ENCODE measurements around the gene SLC7A8.

Gene SLC7A8

DNA sequence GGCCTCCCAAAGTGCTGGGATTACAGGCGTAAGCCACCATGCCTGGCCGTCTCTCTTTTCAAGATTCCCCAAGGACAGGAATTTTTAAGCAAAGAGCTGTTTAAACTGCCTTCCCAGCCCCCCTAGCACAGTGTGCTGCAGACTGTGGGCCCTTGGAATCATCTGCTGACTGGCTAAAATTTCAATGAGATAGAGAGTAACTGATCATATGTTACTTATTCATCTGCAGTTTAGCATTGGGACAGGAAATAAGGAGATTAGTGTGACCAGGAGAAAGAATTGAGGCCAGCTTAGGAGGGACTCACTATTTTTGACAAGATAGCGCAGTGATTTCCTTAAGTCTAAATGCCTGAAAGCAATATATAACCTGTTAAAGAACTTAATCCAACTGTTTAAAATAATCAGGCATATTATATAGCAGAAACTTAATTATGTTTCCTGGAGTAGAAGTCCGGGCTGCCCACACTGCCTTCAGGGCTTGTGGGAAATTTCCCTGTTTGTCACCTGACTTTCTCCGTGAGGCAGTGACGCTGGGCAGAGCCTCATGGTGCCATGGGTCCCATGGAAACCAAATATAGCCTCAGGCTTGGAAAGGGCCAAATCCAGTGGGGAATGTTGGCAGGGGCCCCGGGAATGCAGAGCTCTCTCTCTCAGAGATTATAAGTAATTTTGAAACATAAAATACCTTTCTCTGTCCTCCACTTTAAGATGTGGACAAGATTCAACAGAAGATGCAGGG lies 41.6 kb downstream of the SLC7A8 start:
- in situ Hi-C loops (cut with HindIII; ENCODE audit: low pct_ligation_motif_present, low pct_unique_long_range_greater_than_20kb, low sequenced_read_pairs), result no loop called here
- DNase-seq, result no peak

- in situ Hi-C loops (cut with HindIII; ENCODE audit: low pct_ligation_motif_present, low pct_unique_long_range_greater_than_20kb, low sequenced_read_pairs), result no loop called here
- no peak for DNase-seq
Measured at GRCh38 chr14:23140371-23140770, 43.1 kb downstream of the SLC7A8 start.

DNA sequence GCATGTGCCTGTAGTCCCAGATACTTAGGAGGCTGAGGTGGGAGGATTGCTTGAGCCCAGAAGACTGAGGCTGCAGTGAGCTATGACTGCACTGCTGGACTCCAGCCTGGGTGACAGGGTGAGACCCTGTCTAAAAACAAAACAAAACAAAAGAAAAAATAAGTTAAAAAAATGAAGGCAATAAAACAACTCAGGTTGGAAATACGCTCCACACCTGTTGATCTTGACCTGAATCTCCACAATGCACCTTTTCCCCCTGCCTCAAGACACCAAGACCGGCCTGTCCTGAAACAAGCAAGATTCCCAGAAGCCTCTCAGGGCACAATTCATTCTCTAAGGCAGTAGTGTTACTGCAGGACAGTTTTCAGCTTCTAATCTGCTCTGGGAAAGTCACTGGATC lies 43.6 kb downstream of the SLC7A8 start:
- in situ Hi-C loops (cut with HindIII; ENCODE audit: low pct_ligation_motif_present, low pct_unique_long_range_greater_than_20kb, low sequenced_read_pairs), result no loop called here

DNA sequence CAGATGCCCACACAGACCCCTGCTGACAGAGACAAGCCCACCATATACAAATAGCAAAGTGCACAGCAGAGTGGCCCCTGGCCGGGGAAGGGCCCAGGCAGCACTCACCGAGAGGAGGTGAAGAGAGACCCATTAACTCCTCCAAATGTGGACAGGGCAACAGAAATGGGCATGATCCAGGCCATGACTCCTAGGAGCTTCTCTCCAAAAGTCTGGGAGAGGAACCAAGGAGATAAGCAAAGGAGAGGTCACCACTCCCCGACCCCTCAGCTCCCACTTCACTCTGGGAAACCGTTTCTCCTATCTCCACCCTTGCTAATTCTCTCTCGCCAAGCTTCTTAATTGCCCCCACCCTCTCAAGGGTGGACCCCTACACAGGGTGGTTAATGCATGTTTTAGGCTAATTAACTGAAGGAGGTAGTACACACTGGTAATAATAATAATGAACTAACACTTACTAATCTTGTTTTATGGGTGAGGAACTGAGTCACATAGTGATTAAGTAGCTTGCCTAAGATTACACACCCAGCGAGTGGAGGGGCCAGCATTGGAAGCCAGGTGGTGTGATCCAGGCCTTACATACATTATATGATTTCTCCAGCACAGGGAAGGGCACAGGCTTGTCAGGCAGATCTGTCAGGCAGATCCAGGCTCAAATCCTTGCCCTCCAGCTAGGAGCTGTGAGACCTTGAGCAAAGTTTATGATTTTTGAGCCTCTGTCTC lies 45.5 kb downstream of the SLC7A8 start:
- no peak for DNase-seq
- in situ Hi-C loops (cut with HindIII; ENCODE audit: low pct_ligation_motif_present, low pct_unique_long_range_greater_than_20kb, low sequenced_read_pairs), result no loop called here

More for the DNA sequence above, 43.6 kb downstream of the SLC7A8 start:
- DNase-seq, result no peak

GRCh38 chr14:23137192-23137812 lies 46.2 kb downstream of the SLC7A8 start:
- in situ Hi-C loops (cut with HindIII; ENCODE audit: low pct_ligation_motif_present, low pct_unique_long_range_greater_than_20kb, low sequenced_read_pairs), result no loop called here
- DNase-seq, result no peak

GRCh38 chr14:23136566-23137133 lies 46.8 kb downstream of the SLC7A8 start:
- in situ Hi-C loops (cut with HindIII; ENCODE audit: low pct_ligation_motif_present, low pct_unique_long_range_greater_than_20kb, low sequenced_read_pairs), result no loop called here
- DNase-seq, result no peak

- in situ Hi-C loops (cut with HindIII; ENCODE audit: low pct_ligation_motif_present, low pct_unique_long_range_greater_than_20kb, low sequenced_read_pairs), result no loop called here
- no peak for DNase-seq
Measured at GRCh38 chr14:23132970-23133369, 50.5 kb downstream of the SLC7A8 start.

DNA sequence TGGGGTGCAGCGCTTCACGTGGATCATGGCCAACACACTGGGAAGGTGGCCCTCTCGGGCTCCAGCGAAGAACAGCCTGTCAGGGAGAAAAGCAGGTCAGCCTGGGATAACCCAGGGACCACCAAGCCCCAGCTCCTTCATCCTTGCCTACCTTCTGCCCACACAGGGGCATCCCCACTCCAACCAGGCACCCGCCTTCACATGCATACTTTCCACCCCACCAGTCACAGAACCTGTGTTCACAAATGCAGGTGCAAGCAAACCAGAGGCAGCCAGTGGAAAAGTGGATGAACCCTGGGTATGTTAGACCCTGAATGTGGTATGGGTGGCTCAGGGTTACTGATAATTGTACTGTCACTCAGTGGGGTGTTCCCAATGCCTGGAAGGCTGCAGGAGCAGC lies 52.0 kb downstream of the SLC7A8 start:
- DNase-seq, result no peak
- in situ Hi-C loops (cut with HindIII; ENCODE audit: low pct_ligation_motif_present, low pct_unique_long_range_greater_than_20kb, low sequenced_read_pairs), result no loop called here

DNA sequence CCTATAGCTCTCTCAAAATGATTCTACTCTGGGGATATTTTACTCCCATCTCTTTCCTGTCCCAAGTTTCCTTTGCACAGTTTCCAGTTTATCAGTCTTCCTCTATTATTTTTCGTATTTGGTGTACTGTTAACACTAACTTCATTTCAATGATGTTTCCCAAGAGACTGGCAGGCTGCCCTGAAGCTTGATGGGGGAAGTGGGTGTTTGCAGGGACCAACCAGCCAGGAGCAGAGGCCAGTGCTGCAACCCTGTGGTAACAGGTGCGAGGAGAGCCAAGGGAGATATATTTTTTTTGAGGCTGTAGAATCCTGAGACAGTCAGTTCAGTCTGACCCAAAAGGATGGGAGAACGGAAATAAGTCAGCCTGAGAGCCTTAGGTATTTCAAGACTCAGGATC lies 52.6 kb downstream of the SLC7A8 start:
- no peak for DNase-seq
- in situ Hi-C loops (cut with HindIII; ENCODE audit: low pct_ligation_motif_present, low pct_unique_long_range_greater_than_20kb, low sequenced_read_pairs), result no loop called here

GRCh38 chr14:23129759-23130316 lies 53.6 kb downstream of the SLC7A8 start:
- in situ Hi-C loops (cut with HindIII; ENCODE audit: low pct_ligation_motif_present, low pct_unique_long_range_greater_than_20kb, low sequenced_read_pairs), result no loop called here
- no peak for DNase-seq

DNA sequence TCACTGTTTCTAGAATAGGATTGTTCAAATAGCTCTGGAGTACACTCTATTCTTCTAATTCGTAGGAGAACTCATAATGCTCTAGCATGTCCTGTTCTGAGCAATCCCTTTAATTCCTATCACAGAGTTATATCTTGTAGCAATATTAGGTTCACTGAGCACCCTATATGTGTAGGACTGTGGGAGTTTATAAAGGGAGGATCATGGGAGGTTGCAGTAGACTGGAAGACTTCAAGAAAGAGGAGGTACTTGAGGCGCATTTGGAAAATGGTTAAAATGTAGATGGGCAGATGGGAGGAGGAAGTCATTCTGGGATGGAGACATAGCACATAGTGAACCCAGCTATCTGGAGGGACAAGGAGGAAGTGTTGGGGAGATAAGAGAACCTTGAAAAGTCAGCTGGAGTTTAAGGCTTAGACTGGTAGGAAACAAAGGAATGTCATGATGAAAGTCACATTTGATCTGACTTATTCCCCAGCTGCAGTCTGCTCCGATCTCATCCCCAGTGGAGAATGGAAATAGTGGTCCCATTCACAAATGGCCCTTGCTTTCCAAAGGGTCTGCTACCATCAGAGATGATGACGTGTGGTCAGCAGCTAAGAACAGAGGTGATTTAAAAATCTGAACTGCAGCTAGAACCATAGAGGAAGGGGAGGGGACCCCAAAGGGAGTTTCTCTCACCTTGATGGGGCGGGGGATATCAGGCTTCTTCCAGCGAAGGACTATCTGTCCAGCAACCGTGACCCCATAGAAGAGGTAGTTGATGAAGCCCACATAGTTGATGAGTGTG lies 54.3 kb downstream of the SLC7A8 start:
- no peak for DNase-seq
- in situ Hi-C loops (cut with HindIII; ENCODE audit: low pct_ligation_motif_present, low pct_unique_long_range_greater_than_20kb, low sequenced_read_pairs), result no loop called here

DNA sequence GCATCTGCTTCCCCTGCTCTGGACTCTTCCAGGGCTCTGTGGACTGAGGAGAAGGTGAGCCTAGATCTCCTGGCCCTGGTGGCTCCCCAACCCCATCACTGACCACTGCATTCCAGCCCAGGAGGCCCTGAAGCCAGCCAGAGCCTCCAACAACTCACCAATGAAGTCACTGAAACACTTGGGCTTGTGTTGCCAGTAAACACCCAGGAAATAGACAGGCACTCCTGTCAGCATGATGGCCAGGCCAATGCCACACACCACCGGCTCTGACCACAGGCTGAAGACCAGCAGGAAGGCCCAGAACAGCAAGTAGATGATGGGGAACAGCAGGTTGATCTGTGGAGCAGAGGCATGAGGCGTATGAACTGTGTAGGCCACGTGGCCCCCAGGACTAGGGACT lies 55.6 kb downstream of the SLC7A8 start:
- in situ Hi-C loops (cut with HindIII; ENCODE audit: low pct_ligation_motif_present, low pct_unique_long_range_greater_than_20kb, low sequenced_read_pairs), result no loop called here
- no peak for DNase-seq

DNA sequence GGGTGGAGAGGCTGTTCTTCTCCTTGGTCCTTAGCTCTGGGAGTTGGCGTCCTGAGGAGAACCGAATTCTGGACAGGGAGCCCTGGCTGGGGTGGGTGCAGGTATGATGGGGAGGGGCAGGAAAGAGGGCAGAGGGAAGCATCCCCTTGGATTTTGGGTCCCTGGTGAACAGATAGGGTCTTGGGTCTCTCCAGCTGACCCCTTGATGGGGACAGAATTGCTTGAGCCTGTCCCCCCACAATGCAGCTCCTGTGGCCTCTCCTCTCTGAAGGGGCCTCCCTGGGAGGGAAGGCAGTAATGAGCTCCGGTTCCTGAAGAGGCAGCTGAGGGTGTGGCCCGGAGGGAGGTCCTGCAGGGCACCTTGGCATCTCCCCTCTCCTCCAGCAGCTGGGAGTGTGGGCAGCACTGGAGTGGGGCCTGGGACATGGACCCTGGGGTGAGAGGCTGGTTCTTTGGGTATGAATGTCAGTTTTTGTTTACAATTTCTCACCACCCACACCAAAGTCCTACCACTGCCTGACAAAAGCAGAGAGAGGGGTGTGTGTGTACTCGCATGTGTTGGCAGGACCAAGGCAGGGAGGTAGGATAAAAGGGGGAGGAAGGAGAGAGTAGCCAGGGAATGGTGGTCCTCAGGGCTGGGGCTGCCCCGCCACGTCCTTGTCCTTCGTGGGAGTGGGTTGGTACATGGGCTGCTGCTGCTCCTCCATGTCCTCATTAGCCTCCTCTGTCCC lies 56.7 kb downstream of the SLC7A8 start:
- in situ Hi-C loops (cut with HindIII; ENCODE audit: low pct_ligation_motif_present, low pct_unique_long_range_greater_than_20kb, low sequenced_read_pairs), result no loop called here
- no peak for DNase-seq

- in situ Hi-C loops (cut with HindIII; ENCODE audit: low pct_ligation_motif_present, low pct_unique_long_range_greater_than_20kb, low sequenced_read_pairs), result no loop called here
- DNase-seq, result no peak
Measured at GRCh38 chr14:23125933-23126524, 57.4 kb downstream of the SLC7A8 start.

- in situ Hi-C loops (cut with HindIII; ENCODE audit: low pct_ligation_motif_present, low pct_unique_long_range_greater_than_20kb, low sequenced_read_pairs), result no loop called here
- no peak for DNase-seq
Measured at GRCh38 chr14:23125011-23125410, 58.4 kb downstream of the SLC7A8 start.

DNA sequence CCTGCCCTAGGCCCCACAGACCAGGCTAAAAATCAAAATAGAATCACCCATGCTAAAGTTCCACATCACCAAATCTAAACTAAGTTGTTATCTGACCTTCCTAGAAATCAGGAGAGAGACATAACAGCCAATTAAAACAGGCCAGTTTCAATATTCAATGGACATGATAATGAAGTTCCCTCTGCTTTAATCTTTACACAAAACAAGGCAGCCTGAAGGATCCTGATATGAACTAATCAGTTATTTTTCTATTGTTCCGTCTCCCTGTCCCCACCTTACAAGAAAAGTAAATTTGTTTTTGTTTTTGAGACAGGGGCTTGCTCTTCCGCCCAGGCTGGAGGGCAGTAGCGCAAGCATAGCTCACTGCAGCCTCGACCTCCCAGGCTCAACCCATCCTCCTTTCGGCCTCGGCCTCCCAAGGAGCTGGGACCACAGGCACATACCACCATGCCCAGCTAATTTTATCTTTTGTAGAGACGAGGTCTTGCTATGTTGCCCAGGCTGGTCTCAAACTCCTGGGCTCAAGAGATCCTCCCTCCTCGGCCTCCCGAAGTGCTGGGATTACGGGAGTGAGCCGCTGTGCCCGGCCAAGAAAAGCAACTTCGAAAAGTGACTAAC lies 59.0 kb downstream of the SLC7A8 start:
- DNase-seq, result no peak
- in situ Hi-C loops (cut with HindIII; ENCODE audit: low pct_ligation_motif_present, low pct_unique_long_range_greater_than_20kb, low sequenced_read_pairs), result no loop called here

DNA sequence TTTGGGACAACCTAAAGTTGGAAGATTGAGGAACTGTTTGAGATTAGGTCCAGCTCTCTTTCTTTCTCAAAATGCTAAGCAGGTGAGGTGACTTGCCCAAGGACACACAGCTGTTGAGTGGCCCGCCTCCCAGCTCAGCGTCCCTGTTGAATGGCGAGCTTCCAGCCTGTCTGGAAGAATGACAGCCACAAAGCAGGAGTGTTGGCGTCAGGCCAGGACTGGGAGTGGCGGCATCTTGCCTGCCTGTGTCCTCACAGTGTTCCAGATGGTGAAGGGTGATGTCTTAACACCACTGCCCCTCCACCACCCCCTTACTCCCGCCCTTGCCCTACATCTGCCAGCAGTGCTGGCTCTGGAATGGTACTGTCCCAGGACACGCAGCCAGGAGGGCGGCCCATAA lies 60.0 kb downstream of the SLC7A8 start:
- no peak for DNase-seq

More for the DNA sequence above, 60.0 kb downstream of the SLC7A8 start:
- in situ Hi-C loops (cut with HindIII; ENCODE audit: low pct_ligation_motif_present, low pct_unique_long_range_greater_than_20kb, low sequenced_read_pairs), result no loop called here
